Osteoblast (primary cell): ENCODE data around the gene CRYBB2. TPM values are rescaled to one million over a fixed set of nuclear protein-coding genes. Genes with fewer than 3 reads are reported as not detected.
"Not testable (repeated sequence)": the region's sequence is repeated elsewhere in the genome, so short reads cannot be mapped to it uniquely, and the experiment has no call there.

Experiments used
- DNase-seq: peaks from one replicate; pipeline ENCODE4 v3.0.0; 2011; ENCODE audit warnings: low spot score, mixed read lengths; ENCODE audit not compliant: insufficient read length; ENCODE audit errors: missing footprints
- H2AFZ ChIP-seq: 2 replicates; pipeline ENCODE4 v1.6.0; 2011; ENCODE audit warnings: mild to moderate bottlenecking, low read length
- H3K27ac ChIP-seq: 2 replicates; pipeline ENCODE4 v1.5.1; 2011; ENCODE audit warnings: mild to moderate bottlenecking, low read depth, low read length, moderate library complexity
- H3K27me3 ChIP-seq: 2 replicates; pipeline ENCODE4 v1.6.0; 2012; ENCODE audit warnings: mild to moderate bottlenecking, control low read depth, inconsistent platforms, low read length, moderate library complexity; ENCODE audit not compliant: insufficient read depth
- H3K36me3 ChIP-seq: 2 replicates; pipeline ENCODE4 v1.5.1; 2011; ENCODE audit warnings: mild to moderate bottlenecking, low read length, control low read depth, moderate library complexity; ENCODE audit not compliant: insufficient read depth
- H3K4me1 ChIP-seq: 2 replicates; pipeline ENCODE4 v1.5.1; 2011; ENCODE audit warnings: mild to moderate bottlenecking, low read length, control low read depth, moderate library complexity; ENCODE audit not compliant: insufficient read depth
- H3K4me2 ChIP-seq: 2 replicates; pipeline ENCODE4 v1.6.0; 2011; ENCODE audit warnings: mild to moderate bottlenecking, low read length; ENCODE audit not compliant: insufficient read depth
- H3K4me3 ChIP-seq: fragments of 200-600 bp; sonication (generic); 3 replicates; pipeline ENCODE4 v1.5.1; 2012; ENCODE audit warnings: mild to moderate bottlenecking, low read length, inconsistent platforms; ENCODE audit not compliant: insufficient read depth
- H3K79me2 ChIP-seq: 2 replicates; pipeline ENCODE4 v1.6.0; 2012; ENCODE audit warnings: mild to moderate bottlenecking, low read length, control low read depth, inconsistent platforms; ENCODE audit not compliant: insufficient read depth
- H3K9me3 ChIP-seq: 2 replicates; pipeline ENCODE4 v1.5.1; 2011; ENCODE audit warnings: low read depth, low read length, control low read depth
- H4K20me1 ChIP-seq: 2 replicates; pipeline ENCODE4 v1.6.0; 2012; ENCODE audit warnings: mild to moderate bottlenecking, low read length, control low read depth; ENCODE audit not compliant: insufficient read depth
- CTCF ChIP-seq: IDR thresholded peaks from 2 replicates; pipeline ENCODE4 v1.5.1; 2011; ENCODE audit warnings: mild to moderate bottlenecking, low read depth, low read length, moderate library complexity; ENCODE audit errors: extremely low read depth
- total RNA-seq: library from RNA; depleted of rRNA; stranded (reverse); fragments of >200 nt; gene quantifications from 2 replicates; pipeline ENCODE4 v1.2.3, GENCODE V29; 2012

Gene CRYBB2
- total RNA-seq, 1 donor: not detected

DNA sequence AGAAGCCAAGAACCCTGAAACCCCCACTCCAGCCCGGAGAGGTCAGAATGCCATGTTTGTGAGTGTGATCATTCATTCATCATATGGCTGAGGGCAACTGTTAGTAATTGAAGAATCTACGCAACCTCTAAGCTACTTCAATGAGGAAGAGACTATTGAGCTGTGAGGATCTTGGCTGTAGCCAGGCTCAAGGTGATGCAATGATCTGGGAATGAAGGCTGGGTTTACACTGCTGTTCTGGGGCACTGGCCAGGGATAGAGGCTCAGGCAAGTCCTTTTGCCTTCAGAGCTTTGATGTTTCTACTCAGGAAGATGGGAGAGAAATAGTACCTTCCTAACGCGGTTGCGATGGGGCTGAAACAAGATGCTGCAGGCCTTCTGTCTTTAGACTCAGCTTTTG lies 12.9 kb downstream of the CRYBB2 start:
- no peaks in the 10 kb centered on the region for H3K4me1 ChIP-seq
- H3K79me2 ChIP-seq: no peaks in the 10 kb centered on the region
- no peaks in the 10 kb centered on the region for H4K20me1 ChIP-seq
- H3K27ac ChIP-seq: no peak overlapping the region
- DNase-seq: peak; percentile 97
- no peaks in the 10 kb centered on the region for H3K27me3 ChIP-seq
- no peak overlapping the region for H2AFZ ChIP-seq
- TF ChIP-seq CTCF: no peak
- no peak overlapping the region for H3K4me2 ChIP-seq
- H3K36me3 ChIP-seq: no peaks in the 10 kb centered on the region
- H3K9me3 ChIP-seq: no peaks in the 10 kb centered on the region
- no peak overlapping the region for H3K4me3 ChIP-seq

GRCh38 chr22:25233706-25234105 lies 14.3 kb downstream of the CRYBB2 start:
- not testable (repeated sequence) for H3K4me1 ChIP-seq, H3K27me3 ChIP-seq, H3K4me3 ChIP-seq, H3K4me2 ChIP-seq, H3K27ac ChIP-seq, H3K36me3 ChIP-seq, H3K9me3 ChIP-seq, H2AFZ ChIP-seq, H4K20me1 ChIP-seq, H3K79me2 ChIP-seq
- peak; percentile 45 for DNase-seq

DNA sequence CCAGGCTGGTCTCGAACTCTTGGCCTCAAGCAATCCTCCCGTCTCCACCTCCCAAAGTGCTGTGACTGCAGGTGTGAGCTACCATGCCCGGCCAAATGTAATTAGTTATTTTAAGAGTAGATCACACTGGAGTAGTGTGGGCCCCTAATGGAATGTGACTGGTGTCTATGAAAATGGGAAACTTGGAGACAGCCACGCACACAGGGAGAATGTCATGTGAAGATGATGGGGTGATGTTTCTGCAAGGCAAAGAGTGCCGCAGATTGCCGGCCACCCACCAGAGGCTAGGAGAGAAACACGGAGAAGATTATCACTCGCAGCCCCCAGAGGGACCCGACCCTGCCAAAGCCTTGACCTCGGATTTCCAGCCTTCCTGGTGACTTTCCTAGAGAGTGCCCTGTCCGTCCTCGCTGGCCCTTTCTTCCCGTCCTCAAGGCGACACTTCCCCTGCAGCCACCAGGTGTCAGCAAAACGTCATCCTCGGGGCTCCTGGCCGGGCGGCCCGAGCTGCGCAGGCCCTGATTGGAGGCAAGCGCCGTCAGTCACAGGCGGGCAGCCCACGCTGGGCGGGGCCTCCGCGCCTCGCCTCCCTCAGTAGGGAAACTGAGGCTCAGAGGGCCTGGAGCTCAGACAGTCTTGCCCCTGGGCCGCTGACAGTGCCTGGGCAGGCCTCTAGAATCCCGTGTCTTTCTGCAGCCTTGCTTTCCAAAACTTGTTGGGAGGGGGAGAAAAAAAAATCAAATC lies 16.3 kb downstream of the CRYBB2 start:
- peak; percentile 99 for DNase-seq
- Histone ChIP-seq H3K36me3 (no peaks in the 10 kb centered on the region), H3K79me2 (no peaks in the 10 kb centered on the region), H3K27me3 (no peaks in the 10 kb centered on the region), H3K4me3 (no peak overlapping the region), H3K9me3 (no peaks in the 10 kb centered on the region), H2AFZ (peak overlapping the region; percentile 51), H4K20me1 (no peaks in the 10 kb centered on the region), H3K4me2 (peak overlapping the region; percentile 43), H3K27ac (no peak overlapping the region), H3K4me1 (no peaks in the 10 kb centered on the region)
- peak; percentile 63 for TF ChIP-seq CTCF

DNA sequence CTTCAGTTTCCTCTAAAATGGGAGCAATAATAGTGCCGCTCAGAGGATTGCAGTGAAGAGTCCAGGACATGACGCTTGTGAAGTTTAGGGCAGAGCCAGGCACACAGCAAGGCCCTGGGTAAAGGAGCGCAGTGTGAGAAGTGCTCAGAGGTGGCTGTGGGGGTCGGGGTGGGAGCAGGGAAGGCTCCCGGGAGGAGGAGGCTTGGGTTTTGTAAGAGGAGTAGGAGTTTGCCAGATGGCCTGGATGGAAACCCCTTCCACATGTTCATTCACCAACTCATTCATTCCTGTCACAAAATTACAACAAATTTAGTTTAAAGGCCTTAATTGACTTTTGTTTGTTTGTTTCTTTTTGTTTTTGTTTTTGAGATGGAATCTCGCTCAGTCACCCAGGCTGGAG lies 17.0 kb downstream of the CRYBB2 start:
- no peak overlapping the region for H2AFZ ChIP-seq

More for the DNA sequence above, 17.0 kb downstream of the CRYBB2 start:
- no peak overlapping the region for H3K27ac ChIP-seq
- H3K27me3 ChIP-seq: no peaks in the 10 kb centered on the region
- H4K20me1 ChIP-seq: no peaks in the 10 kb centered on the region
- H3K9me3 ChIP-seq: no peaks in the 10 kb centered on the region
- TF ChIP-seq CTCF: no peak
- H3K4me3 ChIP-seq: no peak overlapping the region
- DNase-seq: no peak
- H3K4me1 ChIP-seq: no peaks in the 10 kb centered on the region
- no peaks in the 10 kb centered on the region for H3K79me2 ChIP-seq
- no peak overlapping the region for H3K4me2 ChIP-seq
- no peaks in the 10 kb centered on the region for H3K36me3 ChIP-seq
